SK-N-DZ (cell line): Measurements from ENCODE around the gene OLIG1.

ENCODE experiments used
- DNase-seq: peaks from one replicate; pipeline ENCODE4 v3.0.0-alpha.2; 2015; ENCODE audit warnings: low spot score

OLIG1 gene

GRCh38 chr21:33063375-33063883 is 6.5 kb upstream of the OLIG1 start:
- no peak for DNase-seq

- DNase-seq, result no peak
Observed at GRCh38 chr21:33063907-33064622, 5.9 kb upstream of the OLIG1 start.

- no peak for DNase-seq
Observed at GRCh38 chr21:33064623-33065390, 5.1 kb upstream of the OLIG1 start.

GRCh38 chr21:33067043-33067442 is 2.9 kb upstream of the OLIG1 start:
- no peak for DNase-seq

GRCh38 chr21:33067457-33067856 is 2.5 kb upstream of the OLIG1 start:
- no peak for DNase-seq

GRCh38 chr21:33069243-33069642 is 698 bp upstream of the OLIG1 start:
- DNase-seq, result no peak

- no peak for DNase-seq
Observed at GRCh38 chr21:33069645-33069993, 322 bp upstream of the OLIG1 start.

GRCh38 chr21:33070744-33070997 is 730 bp downstream of the OLIG1 start:
- DNase-seq, result no peak

GRCh38 chr21:33070998-33071769 is 1.2 kb downstream of the OLIG1 start:
- DNase-seq, result no peak

GRCh38 chr21:33071770-33072306 is 1.9 kb downstream of the OLIG1 start:
- DNase-seq, result no peak

GRCh38 chr21:33073636-33074035 is 3.7 kb downstream of the OLIG1 start:
- no peak for DNase-seq

- no peak for DNase-seq
Observed at GRCh38 chr21:33075128-33075527, 5.2 kb downstream of the OLIG1 start.

GRCh38 chr21:33075596-33076195 is 5.8 kb downstream of the OLIG1 start:
- DNase-seq, result no peak

GRCh38 chr21:33076600-33077329 is 6.8 kb downstream of the OLIG1 start:
- DNase-seq, result no peak

- no peak for DNase-seq
Observed at GRCh38 chr21:33078907-33079582, 9.1 kb downstream of the OLIG1 start.

- no peak for DNase-seq
Observed at GRCh38 chr21:33080376-33080775, 10.4 kb downstream of the OLIG1 start.

- no peak for DNase-seq
Observed at GRCh38 chr21:33080776-33081175, 10.8 kb downstream of the OLIG1 start.

- DNase-seq, result no peak
Observed at GRCh38 chr21:33088384-33088783, 18.4 kb downstream of the OLIG1 start.

- DNase-seq, result no peak
Observed at GRCh38 chr21:33089395-33090119, 19.6 kb downstream of the OLIG1 start.

GRCh38 chr21:33096426-33096825 is 26.5 kb downstream of the OLIG1 start:
- DNase-seq, result no peak
